Kidney epithelial cell (primary cell): ENCODE measurements around the gene NRP1. TPM values are rescaled to one million over a fixed set of nuclear protein-coding genes. Genes with fewer than 3 reads are reported as not detected.

Experiments
- DNase-seq: peaks from one replicate; pipeline ENCODE4 v3.0.0-alpha.2; 2010; ENCODE audit warnings: low read depth
- H3K27me3 ChIP-seq: 2 replicates; pipeline ENCODE4 v1.6.0; 2011; ENCODE audit warnings: low read length; ENCODE audit not compliant: control insufficient read depth, insufficient read depth
- H3K36me3 ChIP-seq: 2 replicates; pipeline ENCODE4 v1.5.1; 2011; ENCODE audit warnings: low read length; ENCODE audit not compliant: control insufficient read depth, insufficient read depth
- H3K4me3 ChIP-seq: 2 replicates; pipeline ENCODE4 v1.5.1; 2011; ENCODE audit warnings: low read depth, mild to moderate bottlenecking, control low read depth, low read length
- CTCF ChIP-seq: IDR thresholded peaks from 2 replicates; pipeline ENCODE4 v1.5.1; 2011; ENCODE audit warnings: mild to moderate bottlenecking, moderate library complexity, low read length, control low read depth, inconsistent platforms; ENCODE audit not compliant: insufficient read depth, poor library complexity, severe bottlenecking
- total RNA-seq: library from RNA; depleted of rRNA; stranded (reverse); fragments of >200 nt; gene quantifications from 2 replicates; pipeline ENCODE4 v1.2.3, GENCODE V29; 2015

Gene NRP1
- total RNA-seq, 1 donor from 2014 or later = 72.6 TPM

- no peaks in the 10 kb centered on the region for H3K27me3 ChIP-seq
- no peak for DNase-seq
- H3K36me3 ChIP-seq = no peaks in the 10 kb centered on the region
- no peak for TF ChIP-seq CTCF
- no peak overlapping the region for H3K4me3 ChIP-seq
Observed at GRCh38 chr10:33353334-33353733, 18.9 kb upstream of the NRP1 start.

GRCh38 chr10:33352615-33353014 is 18.1 kb upstream of the NRP1 start:
- no peak for TF ChIP-seq CTCF
- H3K4me3 ChIP-seq = no peak overlapping the region
- no peaks in the 10 kb centered on the region for H3K27me3 ChIP-seq
- no peaks in the 10 kb centered on the region for H3K36me3 ChIP-seq
- DNase-seq = no peak

GRCh38 chr10:33352175-33352574 is 17.7 kb upstream of the NRP1 start:
- TF ChIP-seq CTCF = no peak
- H3K27me3 ChIP-seq = no peaks in the 10 kb centered on the region
- no peak overlapping the region for H3K4me3 ChIP-seq
- DNase-seq = no peak
- no peaks in the 10 kb centered on the region for H3K36me3 ChIP-seq

- Histone ChIP-seq H3K36me3 (no peaks in the 10 kb centered on the region), H3K27me3 (no peaks in the 10 kb centered on the region), H3K4me3 (no peak overlapping the region)
- no peak for TF ChIP-seq CTCF
- no peak for DNase-seq
Observed at GRCh38 chr10:33350041-33350440, 15.6 kb upstream of the NRP1 start.

- no peaks in the 10 kb centered on the region for H3K36me3 ChIP-seq
- no peak for DNase-seq
- no peak overlapping the region for H3K4me3 ChIP-seq
- no peaks in the 10 kb centered on the region for H3K27me3 ChIP-seq
- no peak for TF ChIP-seq CTCF
Observed at GRCh38 chr10:33349268-33349667, 14.8 kb upstream of the NRP1 start.

- no peak overlapping the region for H3K4me3 ChIP-seq
- no peaks in the 10 kb centered on the region for H3K27me3 ChIP-seq
- no peak for DNase-seq
- no peak for TF ChIP-seq CTCF
- H3K36me3 ChIP-seq = no peaks in the 10 kb centered on the region
Observed at GRCh38 chr10:33347211-33347610, 12.7 kb upstream of the NRP1 start.
